Measurements from ENCODE around the gene PDE11A.
"Not testable (repeated sequence)": the region's sequence is repeated elsewhere in the genome, so short reads cannot be mapped to it uniquely, and the experiment has no call there.

PDE11A gene

DNA sequence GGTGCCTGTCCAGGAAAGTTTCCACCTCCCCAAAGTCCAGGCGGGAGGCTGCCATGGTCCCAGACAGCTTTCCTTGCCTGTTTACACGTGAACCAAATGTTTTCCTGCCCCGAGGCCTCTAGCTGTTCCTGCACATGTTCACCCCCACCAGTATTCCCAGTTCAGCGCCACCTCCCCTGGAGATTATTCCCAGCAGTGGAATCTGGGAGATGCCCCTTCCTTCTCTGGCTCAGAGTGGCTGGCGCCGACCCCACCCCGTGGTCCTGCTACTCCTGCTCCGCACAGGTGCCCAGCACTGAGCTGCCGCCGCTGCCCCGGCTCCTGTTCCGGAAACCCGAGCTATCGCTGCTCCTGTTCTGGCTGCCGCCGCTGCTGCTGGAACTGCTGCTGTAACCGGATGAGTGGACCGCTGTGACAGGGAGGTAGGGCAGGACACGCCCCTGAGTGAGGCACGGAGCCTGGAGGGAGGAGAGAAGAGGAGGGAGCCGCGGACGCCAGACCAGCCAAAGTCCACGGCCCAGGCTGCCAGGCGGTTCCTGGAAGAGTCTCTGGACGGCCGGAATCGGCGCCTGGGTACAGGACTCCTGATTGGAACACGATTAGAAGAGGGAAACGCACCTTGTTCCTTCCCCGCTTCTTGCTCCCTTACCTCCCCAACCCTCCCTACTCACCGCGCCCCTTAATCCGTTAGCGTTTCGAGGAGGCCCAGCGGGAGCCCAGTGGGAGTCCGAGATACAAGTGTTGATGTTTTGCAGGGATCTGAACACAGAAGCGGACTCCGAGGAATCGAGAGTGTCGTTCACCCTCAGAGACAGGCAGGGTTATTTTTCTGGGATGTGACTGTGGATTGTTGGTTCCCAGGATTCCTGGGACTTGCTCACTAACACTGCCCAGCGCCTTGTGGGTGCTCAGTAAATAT lies at the start of gene PDE11A:
PDE11A (minus strand) TSS at position 395 of the 919 bp plus-strand sequence; CDS start at position 55, 340 bp downstream.
- DNase-seq: peak; percentile 74

DNA sequence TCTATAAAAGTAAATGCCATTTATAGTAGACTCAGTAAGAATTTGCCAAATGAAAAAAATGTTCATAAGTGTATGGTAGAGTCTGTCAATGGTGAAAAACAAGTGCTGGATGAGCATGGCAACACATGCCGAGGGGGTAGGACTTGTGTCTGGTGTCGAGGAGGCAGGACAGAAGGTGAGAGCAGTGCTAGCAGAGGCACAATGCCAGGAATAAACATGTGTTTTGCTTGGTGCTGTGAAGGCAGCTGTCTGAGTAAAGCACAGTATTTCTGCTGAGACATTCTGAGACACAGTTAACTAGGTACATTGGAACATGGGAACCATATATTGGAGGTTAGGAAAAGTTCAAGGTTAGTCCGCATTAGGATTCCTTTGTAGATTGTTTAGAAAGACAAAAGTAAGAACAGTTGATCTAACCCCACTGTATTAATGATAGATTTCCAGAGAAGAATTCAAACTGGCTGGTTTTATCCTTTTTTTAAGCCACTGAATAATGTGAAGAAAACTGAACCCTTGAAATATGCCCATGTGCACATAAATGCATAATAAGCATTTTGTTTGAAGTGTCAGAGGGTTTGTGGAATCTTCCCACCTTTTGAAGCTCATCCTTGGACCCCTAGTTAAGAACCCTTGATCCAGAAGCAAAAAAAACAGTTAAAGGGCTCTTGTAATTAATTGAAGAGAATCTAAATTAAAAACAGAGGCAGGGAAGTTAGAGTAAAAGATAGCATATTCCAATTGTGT lies 46.8 kb upstream of the PDE11A start:
- DNase-seq: no peak

DNA sequence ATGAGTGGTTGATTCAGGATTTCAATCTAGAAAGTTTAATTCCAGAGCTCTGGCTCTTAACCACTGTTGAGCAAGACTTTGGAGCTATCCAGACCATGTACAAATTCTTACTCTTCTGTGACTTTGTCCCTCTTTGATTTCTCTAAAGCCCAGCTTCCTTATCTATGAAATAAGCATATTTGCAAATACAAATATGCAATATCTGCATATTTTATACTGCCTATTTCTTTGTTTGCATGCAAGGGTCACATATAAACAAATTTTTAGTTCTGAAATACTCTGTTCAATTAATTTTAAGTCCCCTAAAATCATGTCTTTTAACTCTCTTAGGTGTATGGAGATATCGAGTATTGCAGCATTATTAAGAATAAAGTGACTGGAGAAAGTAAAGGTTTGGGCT lies 45.1 kb upstream of the PDE11A start:
- no peak for DNase-seq

DNA sequence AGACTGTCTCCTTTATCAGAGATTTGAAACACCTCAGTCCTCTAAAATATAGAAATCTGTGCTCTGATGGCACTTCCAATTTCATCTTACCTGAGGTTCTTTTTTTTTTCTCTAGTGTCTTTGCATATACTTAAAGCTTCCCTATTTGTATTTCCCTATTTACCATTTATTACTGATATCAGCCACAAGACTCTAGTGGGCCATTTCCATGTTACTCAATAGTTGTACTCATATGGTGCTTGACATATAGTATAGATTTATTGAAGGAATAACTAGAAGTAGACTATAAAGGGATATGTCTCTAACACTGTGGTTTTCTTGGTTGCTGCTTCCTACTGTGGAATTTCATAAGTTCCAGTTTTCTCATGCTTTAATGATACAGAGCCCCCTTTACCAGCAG lies 42.7 kb upstream of the PDE11A start:
- no peak for DNase-seq

DNA sequence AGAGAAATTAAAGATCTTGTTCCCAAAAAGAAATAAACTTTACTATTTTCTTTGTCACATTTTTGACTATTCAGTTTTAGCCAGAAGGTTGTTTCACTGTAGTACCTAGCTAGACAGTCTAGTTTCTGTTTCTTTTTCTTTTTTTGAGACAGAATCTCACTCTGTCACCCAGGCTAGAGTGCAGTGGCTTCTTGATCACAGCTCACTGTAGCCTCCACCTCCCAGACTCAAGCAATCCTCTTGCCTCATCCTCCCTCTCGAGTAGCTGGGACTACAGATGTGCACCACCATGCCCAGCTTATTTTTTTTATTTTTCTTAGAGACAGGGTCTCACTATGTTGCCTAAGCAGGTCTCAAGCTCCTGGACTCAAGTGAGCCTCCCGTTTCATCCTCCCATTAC lies 41.9 kb upstream of the PDE11A start:
- DNase-seq: no peak

DNA sequence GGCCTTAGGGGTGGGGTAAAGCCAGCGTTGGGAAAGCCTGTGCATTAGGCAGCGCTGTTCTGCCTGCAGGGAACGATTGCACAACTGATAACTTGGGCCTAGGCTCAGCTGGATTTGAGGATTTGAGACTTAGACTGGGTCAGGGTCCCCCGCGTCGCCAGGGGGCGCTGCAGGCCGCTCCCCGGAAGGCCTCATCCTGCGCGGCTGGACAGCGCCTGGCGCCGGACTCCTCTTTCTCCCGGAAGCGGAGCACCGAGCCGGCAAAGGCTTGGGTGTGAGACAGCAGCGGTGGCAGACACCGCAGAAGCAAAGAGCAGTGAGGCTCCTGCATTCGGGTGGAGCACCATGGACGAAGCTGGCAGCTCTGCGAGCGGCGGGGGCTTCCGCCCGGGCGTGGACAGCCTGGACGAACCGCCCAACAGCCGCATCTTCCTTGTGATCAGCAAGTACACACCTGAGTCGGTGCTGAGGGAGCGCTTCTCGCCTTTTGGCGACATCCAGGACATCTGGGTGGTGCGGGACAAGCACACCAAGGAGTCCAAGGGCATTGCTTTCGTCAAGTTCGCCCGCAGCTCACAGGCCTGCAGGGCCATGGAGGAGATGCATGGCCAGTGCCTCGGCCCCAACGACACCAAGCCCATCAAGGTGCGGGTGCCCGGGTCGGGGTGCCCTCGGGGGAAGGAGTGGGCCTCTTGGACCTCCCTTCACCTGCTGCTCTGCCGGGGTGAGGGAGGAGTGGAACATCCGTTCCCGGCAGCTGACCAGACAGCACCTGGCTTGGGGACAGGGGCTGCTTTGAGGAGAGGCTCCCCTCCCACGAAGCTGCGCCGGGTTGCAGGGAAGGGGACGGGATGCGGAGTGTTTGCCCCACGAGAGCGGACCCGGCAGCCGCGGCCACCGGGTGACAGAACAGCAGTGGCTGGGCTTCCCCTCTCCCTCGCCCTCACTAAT lies 39.9 kb upstream of the PDE11A start, which contains the start of gene RBM45:
RBM45 (plus strand) TSS at position 236 of the 951 bp plus-strand sequence; CDS start at position 346, 110 bp downstream.
- peak; percentile 91 for DNase-seq

DNA sequence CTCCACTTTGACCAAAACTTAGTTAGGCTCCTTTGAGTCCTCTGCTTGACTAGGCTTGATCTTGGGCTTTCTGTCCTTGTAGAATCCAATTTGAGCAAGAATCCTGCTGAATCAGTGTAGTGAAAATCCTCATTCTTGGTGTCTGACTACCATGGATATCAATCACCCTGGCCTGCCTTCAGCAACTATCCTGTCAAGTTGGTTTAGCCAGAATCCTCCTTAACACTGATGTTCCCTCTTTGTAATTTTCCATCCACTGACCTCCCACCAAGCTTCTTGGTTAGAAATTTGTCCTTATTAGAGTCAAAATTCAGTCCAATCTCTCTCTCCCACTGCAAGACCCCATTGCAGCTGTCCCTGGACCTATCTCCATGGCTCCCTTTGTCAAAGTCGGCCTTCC lies 39.2 kb upstream of the PDE11A start:
- no peak for DNase-seq

DNA sequence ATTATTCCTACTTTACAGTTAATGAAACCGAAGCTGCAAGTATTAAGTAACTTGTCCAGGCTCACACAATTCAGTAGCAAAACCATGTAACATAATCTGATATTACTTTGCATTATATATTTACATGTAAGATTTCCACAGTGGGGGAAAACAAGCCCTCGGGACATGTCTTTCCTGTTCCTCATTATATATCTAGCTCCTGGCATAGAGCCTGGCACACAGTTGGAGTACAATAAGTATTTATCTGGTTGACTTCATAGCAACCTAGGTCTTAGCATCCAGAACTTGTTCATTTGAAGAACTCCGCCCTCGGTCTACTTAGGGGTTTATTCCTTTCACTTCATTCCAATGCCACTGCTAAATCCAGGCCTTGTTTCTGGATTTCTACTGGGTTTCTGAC lies 38.1 kb upstream of the PDE11A start:
- DNase-seq: no peak

DNA sequence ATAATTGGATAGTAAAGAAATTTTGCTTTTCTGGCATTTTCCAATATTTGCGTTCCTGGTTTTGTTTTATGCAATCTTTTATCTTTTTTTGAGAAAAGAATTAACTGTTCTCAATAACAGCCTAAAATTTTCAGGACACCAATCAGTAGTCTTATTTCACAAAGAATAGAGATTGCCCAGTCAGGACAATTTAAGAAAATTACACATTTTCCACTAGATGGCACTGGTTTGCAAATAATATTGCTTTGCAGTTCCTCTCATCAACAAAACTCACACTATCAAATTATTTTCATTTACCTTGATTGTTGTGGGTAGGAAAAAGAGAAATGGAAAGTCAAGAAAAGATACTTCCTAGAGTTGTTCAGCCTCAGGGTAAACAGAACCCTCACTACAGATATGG lies 37.2 kb upstream of the PDE11A start:
- no peak for DNase-seq

DNA sequence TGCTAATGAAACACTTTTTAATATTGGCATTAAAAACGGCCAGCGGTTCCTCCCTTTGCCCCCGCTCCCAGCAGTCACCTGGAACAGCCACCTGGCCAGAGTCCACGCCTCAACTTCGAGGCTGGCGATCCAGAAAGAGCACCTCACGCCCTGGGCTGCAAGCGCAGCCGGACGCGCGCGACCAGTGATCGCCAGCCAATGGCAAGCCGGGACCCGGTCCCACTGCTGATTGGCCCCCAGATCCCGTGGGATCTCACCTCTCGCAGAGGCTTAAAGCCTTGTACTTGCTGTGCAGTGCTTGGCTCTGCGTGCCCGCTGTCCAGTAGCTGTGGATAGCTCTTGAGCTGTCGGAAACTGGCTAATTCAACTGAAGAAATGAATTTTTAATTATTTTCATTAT lies 35.6 kb upstream of the PDE11A start:
- no peak for DNase-seq

DNA sequence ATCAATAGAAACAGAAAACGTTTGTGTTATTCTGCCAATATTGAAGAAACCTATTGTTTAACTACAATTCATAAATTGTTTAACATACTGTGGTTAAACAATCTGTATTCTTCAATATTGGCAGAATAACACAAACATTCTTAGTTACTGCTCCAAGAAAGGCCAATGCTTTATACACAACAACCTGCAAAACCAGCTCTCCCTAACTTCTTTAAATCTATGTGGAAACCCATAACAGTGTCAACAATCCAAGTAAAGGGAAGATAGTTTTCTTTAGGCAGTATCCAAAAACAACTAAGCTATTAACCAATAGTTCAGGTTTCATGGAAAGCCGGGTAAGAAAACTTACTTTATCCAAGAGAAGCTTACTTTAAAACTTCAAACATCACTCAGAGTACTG lies 33.5 kb upstream of the PDE11A start:
- no peak for DNase-seq

DNA sequence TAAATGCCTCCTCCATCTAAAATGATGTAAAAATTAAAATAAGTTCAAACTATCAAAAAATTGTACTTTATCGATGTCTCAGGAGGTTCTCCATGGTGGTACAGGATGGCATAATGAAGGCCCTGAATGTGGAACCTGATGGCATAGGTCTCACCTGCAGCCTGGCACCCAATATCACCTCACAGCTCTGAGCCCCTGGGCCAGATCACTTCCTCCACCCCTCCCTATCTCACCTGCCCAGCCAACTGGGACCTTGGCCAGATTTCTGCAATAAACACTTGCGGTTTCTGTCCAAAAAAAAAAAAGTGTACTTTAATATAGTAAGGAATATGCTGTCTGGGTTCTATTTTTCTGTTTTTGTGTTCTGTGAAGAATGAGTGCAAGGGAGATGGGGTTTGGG lies 33.0 kb upstream of the PDE11A start:
- no peak for DNase-seq

DNA sequence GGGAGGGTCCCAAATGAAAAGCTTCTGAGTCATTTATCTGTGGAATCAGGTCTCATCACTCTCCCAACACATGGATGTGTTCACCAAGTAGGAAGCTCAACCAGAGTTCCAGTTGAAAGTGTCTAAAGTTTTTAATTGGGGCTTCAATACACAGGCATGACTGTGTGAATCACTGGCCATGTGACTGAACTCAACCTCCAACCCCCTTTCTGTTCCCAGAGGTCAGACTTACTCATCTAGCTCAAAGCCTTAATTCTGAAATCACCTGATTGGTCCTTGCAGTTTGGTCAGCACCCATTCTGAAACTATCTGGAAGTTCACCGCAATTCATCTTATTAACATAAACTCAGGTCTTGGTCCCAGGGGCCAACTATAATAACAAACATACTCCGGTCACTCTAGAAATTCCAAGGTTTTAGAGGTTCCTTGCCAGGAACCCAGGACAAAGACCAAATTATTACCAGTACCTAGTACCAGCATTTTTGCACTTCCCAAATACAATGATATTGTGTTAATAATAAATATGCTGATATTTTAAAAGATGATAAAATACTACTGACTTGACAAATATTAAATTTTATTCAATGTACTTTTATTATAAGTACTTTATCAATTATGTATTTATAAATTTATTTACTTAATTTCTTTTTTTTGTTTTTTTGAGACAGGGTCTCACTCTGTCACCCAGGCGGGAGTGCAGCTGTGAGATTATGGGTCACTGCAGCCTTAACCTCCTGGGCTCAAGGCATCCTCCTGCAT lies 28.9 kb upstream of the PDE11A start:
- DNase-seq: no peak

DNA sequence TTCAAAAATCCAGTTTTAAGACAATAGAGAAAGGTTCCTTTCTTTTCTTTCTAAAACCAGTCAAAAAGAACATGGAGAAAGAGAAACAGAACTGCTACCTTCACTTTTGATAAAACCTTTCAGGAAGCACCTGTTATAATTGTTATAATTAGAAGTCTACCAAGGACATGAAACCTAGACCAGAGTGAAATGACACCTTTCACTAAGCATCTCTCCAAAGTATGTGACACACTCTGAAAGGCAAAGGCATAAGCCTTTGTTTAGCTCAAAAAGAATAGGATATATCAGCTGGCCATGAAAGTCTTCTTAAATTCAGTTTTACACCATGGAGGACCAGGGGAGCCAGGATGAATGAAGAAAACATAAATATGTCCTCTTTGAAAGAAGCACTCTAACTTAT lies 20.9 kb upstream of the PDE11A start:
- DNase-seq: no peak

DNA sequence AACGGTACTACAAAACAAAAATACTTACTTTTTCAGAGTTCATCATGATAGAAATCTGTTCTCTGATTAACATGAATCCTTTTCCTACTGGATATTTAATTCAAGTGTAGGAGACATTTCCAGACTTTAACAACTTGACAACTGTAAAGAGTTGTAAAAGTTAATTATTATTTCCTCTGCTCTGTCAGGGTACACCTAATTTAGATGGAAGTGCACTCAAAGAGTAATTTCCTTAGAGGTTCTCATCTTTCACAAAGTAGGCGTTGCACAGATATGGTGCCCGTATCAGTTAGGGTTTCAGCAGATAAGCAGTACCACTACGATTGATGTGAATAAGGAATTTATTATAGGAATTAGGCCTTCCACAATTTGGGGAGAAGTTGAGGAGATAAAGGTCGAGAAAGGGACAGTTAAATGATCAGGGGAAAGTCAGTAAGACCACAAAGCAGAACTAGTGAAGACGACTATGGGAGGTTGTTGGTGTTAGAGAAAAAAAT lies 16.2 kb upstream of the PDE11A start:
- no peak for DNase-seq

DNA sequence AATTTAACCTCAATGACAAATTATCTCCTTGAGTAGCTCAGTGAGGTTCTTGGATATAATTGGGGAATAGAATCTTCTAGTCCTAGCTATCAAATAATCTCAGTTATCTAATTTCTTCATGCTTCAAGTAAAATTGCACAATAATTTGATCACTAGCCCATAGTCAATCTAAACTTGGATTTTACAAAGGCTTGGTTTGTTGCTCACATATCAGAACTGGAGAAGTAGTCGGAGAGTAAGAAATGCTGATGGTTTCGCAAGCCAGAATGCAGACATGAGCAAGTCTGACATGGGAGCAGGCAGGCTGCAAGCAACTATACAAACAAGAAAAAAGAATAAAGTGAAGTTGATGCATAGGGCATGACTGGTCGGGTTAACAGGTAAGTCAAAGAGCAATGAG lies 11.7 kb upstream of the PDE11A start:
- DNase-seq: no peak

DNA sequence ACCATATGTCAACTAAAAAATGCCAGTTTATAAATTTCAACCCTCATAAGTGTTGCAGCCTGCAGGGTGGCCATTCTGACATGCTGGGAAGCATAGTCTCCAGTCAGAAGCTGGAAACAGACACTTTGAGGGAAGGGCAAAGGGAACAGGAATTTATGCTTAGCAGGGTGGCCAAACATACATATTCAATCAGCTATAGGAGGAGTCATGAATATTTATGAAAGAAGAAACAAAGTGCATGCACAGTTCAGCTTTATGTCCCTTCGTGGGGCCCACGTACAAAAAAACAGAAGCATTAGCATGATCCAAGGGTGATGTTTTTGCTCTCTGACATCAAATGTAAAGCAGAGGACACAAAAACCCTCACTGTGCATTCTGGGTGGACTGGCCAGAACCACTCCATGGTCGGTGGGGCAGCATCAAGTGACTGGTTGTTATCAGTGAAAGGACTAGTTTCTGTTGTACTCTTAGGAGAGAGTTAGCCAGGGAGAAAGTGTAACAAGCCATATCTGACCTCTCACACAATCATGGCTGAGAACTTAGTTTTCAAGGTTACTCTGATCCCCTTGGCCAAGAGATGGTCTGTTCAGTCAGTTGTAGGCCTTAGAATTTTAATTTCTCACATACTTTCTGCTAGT lies 9.9 kb upstream of the PDE11A start:
- DNase-seq: no peak

DNA sequence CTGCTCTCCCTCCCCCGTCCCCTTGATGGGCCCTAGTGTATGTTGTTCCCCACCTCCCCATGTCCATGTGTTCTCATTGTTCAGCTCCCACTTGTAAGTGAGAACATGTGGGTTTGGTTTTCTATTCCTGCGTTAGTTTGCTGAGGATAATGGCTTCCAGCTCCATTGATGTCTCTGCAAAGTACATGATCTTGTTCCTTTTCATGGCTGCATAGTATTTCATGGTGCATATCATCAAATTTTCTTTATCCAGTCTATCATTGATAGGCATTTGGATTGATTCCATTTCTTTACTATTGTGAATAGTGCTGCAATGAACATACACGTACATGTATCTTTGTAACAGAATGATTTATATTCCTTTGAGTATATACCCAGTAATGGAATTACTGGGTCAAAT lies 6.7 kb upstream of the PDE11A start:
- not testable (repeated sequence) for DNase-seq

DNA sequence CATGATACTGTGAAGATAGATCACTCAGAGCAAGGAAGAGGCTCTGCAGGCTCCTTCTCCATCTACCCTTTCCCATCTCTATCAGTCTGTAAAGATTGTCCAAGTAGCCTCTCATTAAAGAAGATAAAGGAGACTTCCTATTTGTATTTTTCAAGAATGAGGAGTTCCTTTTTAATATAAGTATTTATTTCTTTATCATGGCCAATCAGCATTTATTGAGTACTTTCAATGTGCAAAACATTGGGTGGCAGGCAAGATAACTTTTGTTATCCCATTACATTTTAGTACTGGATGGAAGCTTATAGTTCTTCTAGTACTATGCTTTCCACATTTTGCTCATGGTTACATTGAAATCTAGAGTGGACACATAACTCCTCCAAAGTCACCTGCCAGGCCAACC lies 3.6 kb upstream of the PDE11A start:
- DNase-seq: no peak

DNA sequence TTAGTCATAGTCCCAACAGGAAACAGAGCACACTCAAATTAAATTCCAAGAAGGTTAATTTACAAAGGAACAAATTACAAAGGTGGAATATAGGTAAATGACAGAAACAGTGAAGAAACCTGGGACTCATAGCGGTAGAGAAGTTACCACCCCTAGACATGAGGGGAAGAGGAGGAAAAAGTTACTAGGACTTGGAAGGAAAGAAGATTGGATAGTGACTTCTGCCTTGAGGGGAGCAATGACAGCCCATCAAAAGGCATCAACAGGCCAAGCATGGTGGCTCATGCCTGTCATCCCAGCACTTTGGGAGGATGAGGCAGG lies 2.4 kb upstream of the PDE11A start:
- no peak for DNase-seq

All from activated CD4-positive, alpha-beta T cell treated with anti-CD3 and anti-CD28 coated beads for 48 hours (primary cell).